Neural progenitor cell (in vitro differentiated cells): Measurements from ENCODE around the gene C2orf66. TPM values are rescaled to one million over a fixed set of nuclear protein-coding genes. Genes with fewer than 3 reads are reported as not detected.

Source experiments
- DNase-seq: peaks from one replicate; pipeline ENCODE4 v3.0.0-alpha.2; 2016; ENCODE audit warnings: low spot score
- H2AFZ ChIP-seq: fragments of 200-600 bp; sonication (generic); replicated peaks from 2 replicates; pipeline ENCODE4 v1.6.1; 2016; ENCODE audit warnings: antibody characterized with exemption
- H3F3A ChIP-seq: fragments of 200-600 bp; sonication (generic); 2 replicates; pipeline ENCODE4 v1.6.1; 2016; ENCODE audit warnings: antibody characterized with exemption, low read depth
- H3K27ac ChIP-seq: fragments of 200-600 bp; sonication (generic); 2 replicates; pipeline ENCODE4 v1.5.1; 2016; ENCODE audit warnings: mild to moderate bottlenecking
- H3K27me3 ChIP-seq: fragments of 200-600 bp; sonication (generic); 2 replicates; pipeline ENCODE4 v1.6.1; 2016; ENCODE audit warnings: mild to moderate bottlenecking, moderate library complexity
- H3K36me3 ChIP-seq: fragments of 200-600 bp; sonication (generic); 2 replicates; pipeline ENCODE4 v1.5.1; 2016
- H3K4me1 ChIP-seq: fragments of 200-600 bp; sonication (generic); 2 replicates; pipeline ENCODE4 v1.6.1; 2016; ENCODE audit warnings: mixed run types
- H3K4me2 ChIP-seq: fragments of 200-600 bp; sonication (generic); 2 replicates; pipeline ENCODE4 v1.6.1; 2016
- H3K4me3 ChIP-seq: fragments of 200-600 bp; sonication (generic); 2 replicates; pipeline ENCODE4 v1.5.1; 2016
- H3K79me2 ChIP-seq: fragments of 200-600 bp; sonication (generic); 2 replicates; pipeline ENCODE4 v1.6.1; 2016; ENCODE audit warnings: low read depth
- H3K9ac ChIP-seq: fragments of 200-600 bp; sonication (generic); 2 replicates; pipeline ENCODE4 v1.6.1; 2016
- H3K9me3 ChIP-seq: fragments of 200-600 bp; sonication (generic); 2 replicates; pipeline ENCODE4 v1.5.1; 2016; ENCODE audit warnings: low read depth
- H4K20me1 ChIP-seq: fragments of 200-600 bp; sonication (generic); 2 replicates; pipeline ENCODE4 v1.6.1; 2016; ENCODE audit warnings: low read depth
- H3K27ac Mint-ChIP-seq: 3 replicates; pipeline ENCODE4 v1.8.0; 2021; ENCODE audit warnings: mixed read lengths
- H3K27me3 Mint-ChIP-seq: 2 replicates; pipeline ENCODE4 v1.8.0; 2022; ENCODE audit warnings: low read depth, mild to moderate bottlenecking, inconsistent platforms, moderate library complexity, mixed read lengths; ENCODE audit not compliant: insufficient read depth
- H3K36me3 Mint-ChIP-seq: 3 replicates; pipeline ENCODE4 v1.8.0; 2021; ENCODE audit warnings: mixed read lengths
- H3K4me1 Mint-ChIP-seq: 3 replicates; pipeline ENCODE4 v1.8.0; 2021; ENCODE audit warnings: mixed read lengths
- H3K4me3 Mint-ChIP-seq: 3 replicates; pipeline ENCODE4 v1.8.0; 2021; ENCODE audit warnings: mild to moderate bottlenecking, moderate library complexity, mixed read lengths
- H3K9me3 Mint-ChIP-seq: 3 replicates; pipeline ENCODE4 v1.8.0; 2020; ENCODE audit warnings: mixed read lengths
- EZH2 ChIP-seq: fragments of 200-600 bp; sonication (generic); IDR thresholded peaks from 2 replicates; pipeline ENCODE4 v1.6.1; 2017; ENCODE audit warnings: antibody characterized with exemption, mild to moderate bottlenecking, moderate library complexity
- EZH2phosphoT487 ChIP-seq: fragments of 200-600 bp; sonication (generic); IDR thresholded peaks from 2 replicates; pipeline ENCODE4 v1.6.1; 2017; ENCODE audit warnings: antibody characterized with exemption
- total RNA-seq: library from RNA; depleted of rRNA; stranded (reverse); fragments of >200 nt; gene quantifications from 2 replicates; pipeline ENCODE4 v1.2.3, GENCODE V29; 2015; ENCODE audit warnings: low replicate concordance
- TF ChIP-seq, protein P1 (sequence below): fragments of 200-600 bp; sonication (generic); IDR thresholded peaks from 2 replicates; pipeline ENCODE4 v1.5.1; 2017; ENCODE audit warnings: antibody characterized with exemption, mild to moderate bottlenecking

C2orf66 gene
- total RNA-seq, 1 donor from 2014 or later: 0.43 TPM

GRCh38 chr2:196821195-196821594 lies 12.0 kb upstream of the C2orf66 start:
- Mint-ChIP-seq H3K4me3 (no peak overlapping the region), H3K36me3 (no peaks in the 10 kb centered on the region), H3K9me3 (peaks cover 15% of the 10 kb centered on the region), H3K27ac (no peak overlapping the region), H3K4me1 (peaks cover 4% of the 10 kb centered on the region), H3K27me3 (no peaks in the 10 kb centered on the region)
- no peaks in the 10 kb centered on the region for H3F3A ChIP-seq
- H3K36me3 ChIP-seq: no peaks in the 10 kb centered on the region
- H3K27me3 ChIP-seq: no peaks in the 10 kb centered on the region
- H3K9ac ChIP-seq: no peak overlapping the region
- no peaks in the 10 kb centered on the region for H3K4me1 ChIP-seq
- no peak overlapping the region for H3K4me2 ChIP-seq
- no peaks in the 10 kb centered on the region for H4K20me1 ChIP-seq
- TF ChIP-seq EZH2phosphoT487 (no peak), EZH2 (no peak)
- TF ChIP-seq, protein P1, sequence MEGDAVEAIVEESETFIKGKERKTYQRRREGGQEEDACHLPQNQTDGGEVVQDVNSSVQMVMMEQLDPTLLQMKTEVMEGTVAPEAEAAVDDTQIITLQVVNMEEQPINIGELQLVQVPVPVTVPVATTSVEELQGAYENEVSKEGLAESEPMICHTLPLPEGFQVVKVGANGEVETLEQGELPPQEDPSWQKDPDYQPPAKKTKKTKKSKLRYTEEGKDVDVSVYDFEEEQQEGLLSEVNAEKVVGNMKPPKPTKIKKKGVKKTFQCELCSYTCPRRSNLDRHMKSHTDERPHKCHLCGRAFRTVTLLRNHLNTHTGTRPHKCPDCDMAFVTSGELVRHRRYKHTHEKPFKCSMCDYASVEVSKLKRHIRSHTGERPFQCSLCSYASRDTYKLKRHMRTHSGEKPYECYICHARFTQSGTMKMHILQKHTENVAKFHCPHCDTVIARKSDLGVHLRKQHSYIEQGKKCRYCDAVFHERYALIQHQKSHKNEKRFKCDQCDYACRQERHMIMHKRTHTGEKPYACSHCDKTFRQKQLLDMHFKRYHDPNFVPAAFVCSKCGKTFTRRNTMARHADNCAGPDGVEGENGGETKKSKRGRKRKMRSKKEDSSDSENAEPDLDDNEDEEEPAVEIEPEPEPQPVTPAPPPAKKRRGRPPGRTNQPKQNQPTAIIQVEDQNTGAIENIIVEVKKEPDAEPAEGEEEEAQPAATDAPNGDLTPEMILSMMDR: no peak
- no peak overlapping the region for H2AFZ ChIP-seq
- no peak overlapping the region for H3K27ac ChIP-seq
- H3K4me3 ChIP-seq: no peak overlapping the region
- no peaks in the 10 kb centered on the region for H3K9me3 ChIP-seq
- H3K79me2 ChIP-seq: no peaks in the 10 kb centered on the region
- DNase-seq: no peak

- H3K4me1 Mint-ChIP-seq: peaks cover 5% of the 10 kb centered on the region
- no peak for DNase-seq
- TF ChIP-seq, protein P1: peak; percentile 23
- TF ChIP-seq EZH2: no peak
Observed at GRCh38 chr2:196808083-196808665, 981 bp downstream of the C2orf66 start.

DNA sequence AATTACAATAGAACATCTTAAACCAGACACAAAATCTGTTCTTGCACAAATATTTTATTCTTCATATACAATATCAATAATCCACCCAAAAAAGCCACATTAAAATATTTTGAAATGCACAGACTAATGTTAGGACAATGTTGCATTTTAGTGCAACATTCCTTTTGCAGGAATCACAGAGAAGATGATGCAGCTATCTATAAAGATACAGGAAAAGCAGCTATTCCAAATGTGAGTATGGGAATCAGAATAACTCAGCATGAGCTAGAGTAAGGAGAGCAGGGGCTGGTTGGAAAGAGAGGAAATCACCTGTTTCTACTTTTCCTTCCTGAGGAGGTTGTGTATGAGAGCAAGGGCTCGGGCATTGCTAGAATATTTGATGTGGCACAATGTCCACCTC lies 4.8 kb downstream of the C2orf66 start:
- TF ChIP-seq EZH2: no peak
- TF ChIP-seq EZH2phosphoT487: no peak
- TF ChIP-seq, protein P1: no peak
- H3K9ac ChIP-seq: no peak overlapping the region
- no peaks in the 10 kb centered on the region for H3K27me3 Mint-ChIP-seq

More at GRCh38 chr2:196808083-196808665, 981 bp downstream of the C2orf66 start:
- Histone ChIP-seq H3K9me3 (no peaks in the 10 kb centered on the region), H3K9ac (no peak overlapping the region), H3F3A (no peaks in the 10 kb centered on the region), H3K36me3 (no peaks in the 10 kb centered on the region), H3K27ac (no peak overlapping the region), H3K79me2 (no peaks in the 10 kb centered on the region), H3K4me3 (no peak overlapping the region), H2AFZ (no peak overlapping the region), H3K27me3 (peaks cover 67% of the 10 kb centered on the region), H4K20me1 (no peaks in the 10 kb centered on the region), H3K4me2 (no peak overlapping the region), H3K4me1 (no peaks in the 10 kb centered on the region)
- H3K4me3 Mint-ChIP-seq: no peak overlapping the region
- no peaks in the 10 kb centered on the region for H3K36me3 Mint-ChIP-seq
- no peak overlapping the region for H3K27ac Mint-ChIP-seq
- H3K27me3 Mint-ChIP-seq: no peaks in the 10 kb centered on the region
- no peaks in the 10 kb centered on the region for H3K9me3 Mint-ChIP-seq

More for the DNA sequence above, 4.8 kb downstream of the C2orf66 start:
- Histone ChIP-seq H3K4me3 (no peak overlapping the region), H3K27ac (no peak overlapping the region), H3K9me3 (no peaks in the 10 kb centered on the region), H2AFZ (no peak overlapping the region), H3K36me3 (no peaks in the 10 kb centered on the region), H4K20me1 (no peaks in the 10 kb centered on the region), H3K27me3 (peaks cover 56% of the 10 kb centered on the region), H3F3A (no peaks in the 10 kb centered on the region), H3K4me2 (no peak overlapping the region), H3K4me1 (no peaks in the 10 kb centered on the region), H3K79me2 (peaks cover under 1% of the 10 kb centered on the region)
- Mint-ChIP-seq H3K4me3 (no peak overlapping the region), H3K9me3 (peaks cover 2% of the 10 kb centered on the region), H3K36me3 (no peaks in the 10 kb centered on the region), H3K4me1 (peaks cover 9% of the 10 kb centered on the region), H3K27ac (no peak overlapping the region)
- DNase-seq: no peak
